Loucy (cell line): Measurements from ENCODE around the gene PLEKHA7.

Experiments used
- H2AFZ ChIP-seq: fragments of 200-600 bp; sonication (generic); 2 replicates; pipeline ENCODE4 v1.6.0; 2016; ENCODE audit warnings: antibody characterized with exemption, mild to moderate bottlenecking, low read length, moderate library complexity
- H3F3A ChIP-seq: fragments of 200-600 bp; 2 replicates; pipeline ENCODE4 v1.6.0; 2016; ENCODE audit warnings: antibody characterized with exemption, low read depth, mild to moderate bottlenecking
- H3K27me3 ChIP-seq: fragments of 200-600 bp; sonication (generic); 2 replicates; pipeline ENCODE4 v1.6.1; 2014; ENCODE audit warnings: low read length, mild to moderate bottlenecking; ENCODE audit not compliant: insufficient read depth, poor library complexity, severe bottlenecking
- H3K36me3 ChIP-seq: fragments of 200-600 bp; sonication (generic); 2 replicates; pipeline ENCODE4 v1.6.1; 2016; ENCODE audit warnings: low read length; ENCODE audit not compliant: insufficient read depth
- H3K4me1 ChIP-seq: fragments of 200-600 bp; sonication (generic); 2 replicates; pipeline ENCODE4 v1.5.1; 2014; ENCODE audit warnings: low read length, mild to moderate bottlenecking; ENCODE audit not compliant: insufficient read depth, poor library complexity, severe bottlenecking
- H3K4me2 ChIP-seq: fragments of 200-600 bp; sonication (generic); 2 replicates; pipeline ENCODE4 v1.6.0; 2014; ENCODE audit warnings: antibody characterized with exemption, low read length, low read depth, mild to moderate bottlenecking; ENCODE audit not compliant: poor library complexity, severe bottlenecking
- H3K4me3 ChIP-seq: fragments of 200-600 bp; sonication (generic); 2 replicates; pipeline ENCODE4 v1.5.1; 2014; ENCODE audit warnings: low read length, mild to moderate bottlenecking, mixed read lengths; ENCODE audit not compliant: poor library complexity, severe bottlenecking
- H3K79me2 ChIP-seq: fragments of 200-600 bp; sonication (generic); 2 replicates; pipeline ENCODE4 v1.6.1; 2014; ENCODE audit warnings: low read length; ENCODE audit not compliant: insufficient read depth
- H3K9ac ChIP-seq: fragments of 200-600 bp; sonication (generic); 2 replicates; pipeline ENCODE4 v1.6.0; 2014; ENCODE audit warnings: mild to moderate bottlenecking, low read depth, low read length, moderate library complexity; ENCODE audit not compliant: poor library complexity, severe bottlenecking
- H3K9me2 ChIP-seq: fragments of 200-600 bp; sonication (generic); replicated peaks from 2 replicates; pipeline ENCODE4 v1.6.1; 2016; ENCODE audit warnings: low read depth, low read length, mixed read lengths
- H3K9me3 ChIP-seq: fragments of 200-600 bp; sonication (generic); 2 replicates; pipeline ENCODE4 v1.6.1; 2014; ENCODE audit warnings: mild to moderate bottlenecking, antibody characterized with exemption, low read length, low read depth; ENCODE audit not compliant: insufficient read depth
- H4K20me1 ChIP-seq: fragments of 200-600 bp; sonication (generic); 2 replicates; pipeline ENCODE4 v1.6.0; 2014; ENCODE audit warnings: antibody characterized with exemption, low read length, mild to moderate bottlenecking; ENCODE audit not compliant: insufficient read depth, poor library complexity, severe bottlenecking
- CTCF ChIP-seq: fragments of 200-600 bp; sonication (generic); conservative IDR thresholded peaks from 2 replicates; pipeline ENCODE4 v1.5.1; 2014; ENCODE audit warnings: mild to moderate bottlenecking, antibody characterized with exemption, low read length
- EZH2phosphoT487 ChIP-seq: fragments of 200-600 bp; IDR thresholded peaks from 2 replicates; pipeline ENCODE4 v1.6.1; 2018; ENCODE audit warnings: antibody characterized with exemption, mild to moderate bottlenecking, moderate library complexity, borderline replicate concordance

PLEKHA7 gene

GRCh38 chr11:16769386-16769785, 244.8 kb downstream of the PLEKHA7 start:
- Histone ChIP-seq H3K36me3 (no peaks in the 10 kb centered on the region), H3K4me2 (no peak overlapping the region), H4K20me1 (no peaks in the 10 kb centered on the region), H3K4me1 (no peaks in the 10 kb centered on the region), H3K9ac (no peak overlapping the region), H2AFZ (no peak overlapping the region), H3K9me3 (no peaks in the 10 kb centered on the region), H3K9me2 (no peaks in the 10 kb centered on the region), H3F3A (no peaks in the 10 kb centered on the region), H3K27me3 (no peaks in the 10 kb centered on the region), H3K4me3 (no peak overlapping the region), H3K79me2 (no peaks in the 10 kb centered on the region)
- TF ChIP-seq EZH2phosphoT487 (no peak), CTCF (no peak)

DNA sequence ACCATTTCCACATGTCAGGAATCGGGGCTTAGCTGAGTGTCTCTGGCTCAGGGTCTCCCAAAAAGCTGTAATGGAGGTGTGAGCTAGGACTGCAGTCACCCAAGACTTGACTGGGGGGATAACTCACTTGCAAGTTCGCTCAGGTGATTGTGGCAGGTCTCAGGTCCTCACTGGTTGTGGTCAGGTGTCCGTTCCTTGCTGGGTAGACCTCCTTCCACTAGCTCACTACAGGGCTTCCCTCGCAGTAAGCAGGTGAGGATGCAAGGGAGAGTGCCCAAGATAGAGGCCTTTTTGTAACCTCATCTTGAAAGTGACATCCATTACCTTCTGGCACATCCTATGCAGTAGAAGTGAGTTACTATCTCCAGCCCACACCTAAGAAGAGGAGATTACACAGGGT, 246.3 kb downstream of the PLEKHA7 start:
- Histone ChIP-seq H2AFZ (no peak overlapping the region), H3K4me2 (no peak overlapping the region), H3K4me3 (no peak overlapping the region), H3F3A (no peaks in the 10 kb centered on the region), H3K79me2 (no peaks in the 10 kb centered on the region), H3K9me3 (no peaks in the 10 kb centered on the region), H3K36me3 (no peaks in the 10 kb centered on the region), H4K20me1 (no peaks in the 10 kb centered on the region), H3K4me1 (no peaks in the 10 kb centered on the region), H3K27me3 (no peaks in the 10 kb centered on the region), H3K9ac (no peak overlapping the region), H3K9me2 (no peaks in the 10 kb centered on the region)
- TF ChIP-seq EZH2phosphoT487 = no peak
- TF ChIP-seq CTCF = no peak

GRCh38 chr11:16767137-16767536, 247.1 kb downstream of the PLEKHA7 start:
- Histone ChIP-seq H2AFZ (no peak overlapping the region), H3K4me2 (no peak overlapping the region), H3K4me3 (no peak overlapping the region), H3K9me3 (no peaks in the 10 kb centered on the region), H3K79me2 (no peaks in the 10 kb centered on the region), H3K9me2 (no peaks in the 10 kb centered on the region), H3K4me1 (no peaks in the 10 kb centered on the region), H3K27me3 (no peaks in the 10 kb centered on the region), H3F3A (no peaks in the 10 kb centered on the region), H3K36me3 (no peaks in the 10 kb centered on the region), H4K20me1 (no peaks in the 10 kb centered on the region), H3K9ac (no peak overlapping the region)
- TF ChIP-seq EZH2phosphoT487 = no peak
- TF ChIP-seq CTCF = no peak
